GM19099 (cell line): Measurements from ENCODE around the gene GSE1.

Experiments
- POLR2A ChIP-seq: IDR thresholded peaks from 3 replicates; pipeline ENCODE4 v1.6.1; 2011; ENCODE audit warnings: low read depth; ENCODE audit not compliant: insufficient read length; ENCODE audit errors: extremely low read depth

The GSE1 gene

DNA sequence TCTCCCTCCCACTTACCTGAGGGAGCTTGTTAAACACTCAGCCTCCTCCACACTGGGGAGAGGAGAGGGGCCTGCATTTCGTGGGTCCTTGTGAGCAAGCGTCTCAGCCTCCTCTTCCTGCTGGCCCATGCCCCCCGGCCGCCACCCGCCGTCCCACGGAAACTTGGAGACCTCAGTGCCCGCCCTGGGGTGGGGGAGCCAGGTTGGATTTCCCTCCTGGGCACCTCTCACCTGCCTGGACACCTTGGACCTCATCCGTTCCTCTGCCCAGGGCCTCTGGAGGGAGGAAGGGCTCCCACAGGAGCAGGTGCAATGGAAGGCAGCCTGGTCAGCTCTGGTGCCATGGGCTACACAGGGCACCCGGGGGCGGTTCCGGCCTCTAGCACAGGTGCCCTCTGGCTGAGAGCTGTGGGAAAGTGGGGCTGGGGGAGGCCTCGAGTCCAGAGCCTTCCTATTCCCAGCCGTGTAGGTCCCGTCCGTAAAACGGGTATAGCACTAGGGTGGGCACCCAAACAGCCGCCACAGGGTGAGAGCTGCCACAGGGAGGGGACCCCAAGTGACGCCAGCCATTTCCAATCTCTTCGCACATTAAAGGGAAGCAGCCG is 11.0 kb downstream of the GSE1 start:
- no peak for TF ChIP-seq POLR2A

DNA sequence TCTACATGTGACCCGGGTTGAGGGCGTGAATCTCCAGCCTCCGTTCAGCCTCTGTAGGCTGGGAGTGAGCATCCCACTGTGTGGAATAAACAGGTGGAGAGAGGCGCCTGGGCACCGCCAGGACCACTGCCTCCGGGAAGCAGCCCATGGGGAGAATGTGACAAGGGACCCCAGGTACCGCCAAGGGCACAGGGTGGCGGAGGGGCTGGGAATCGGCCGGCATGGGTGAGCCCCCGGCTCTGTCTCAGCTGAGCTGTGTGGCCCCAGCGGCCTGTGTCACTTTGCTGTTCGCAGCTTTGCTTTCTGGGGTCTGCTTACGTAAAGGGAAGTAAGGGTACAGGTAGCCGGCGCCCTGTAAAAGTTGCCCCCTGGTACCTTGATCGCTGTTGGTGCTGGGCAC is 11.5 kb downstream of the GSE1 start:
- no peak for TF ChIP-seq POLR2A

- no peak for TF ChIP-seq POLR2A
These were observed 11.9 kb downstream of the GSE1 start for GRCh38 chr16:85625053-85625452.

- no peak for TF ChIP-seq POLR2A
These were observed 12.5 kb downstream of the GSE1 start for GRCh38 chr16:85625485-85626117.

DNA sequence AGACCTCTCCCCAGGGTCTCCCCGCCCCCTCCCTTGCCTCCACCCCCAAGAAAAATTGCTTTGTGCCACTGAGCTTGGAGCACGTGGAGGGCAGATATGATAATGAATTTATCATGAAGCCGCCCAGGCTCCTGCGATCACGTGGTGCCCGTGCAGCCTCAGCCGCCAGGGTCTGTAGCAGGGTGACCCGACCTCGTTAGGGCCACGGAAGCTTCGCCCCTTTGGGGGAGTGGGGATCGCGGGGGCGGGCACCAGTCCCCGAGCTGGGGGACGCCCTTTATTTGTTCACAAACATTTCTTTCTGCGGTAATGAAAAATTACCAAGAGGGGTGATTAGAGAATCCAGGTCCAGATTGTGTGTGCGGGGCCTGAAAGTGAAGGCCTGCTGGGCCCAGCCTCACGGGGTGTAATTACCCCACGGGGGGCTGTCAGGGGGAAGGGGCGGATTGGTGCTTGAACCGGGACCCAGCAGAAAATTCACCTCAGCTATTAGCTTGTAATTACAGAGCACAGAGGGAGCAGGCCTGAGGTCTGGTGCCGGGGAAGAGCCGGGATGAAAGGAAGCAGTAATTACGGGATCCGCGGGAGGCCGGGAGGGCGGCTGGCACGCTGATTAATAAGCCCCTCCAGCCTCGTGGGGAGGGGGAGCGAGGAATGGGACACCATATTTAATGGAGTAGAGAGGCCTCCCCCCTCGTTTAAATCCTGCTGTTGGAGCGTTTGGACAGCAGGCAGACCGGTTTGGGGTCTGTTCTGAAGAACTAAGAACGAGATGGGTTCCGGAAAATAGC is 13.3 kb downstream of the GSE1 start:
- no peak for TF ChIP-seq POLR2A

GRCh38 chr16:85627089-85627488 is 14.0 kb downstream of the GSE1 start:
- TF ChIP-seq POLR2A, result no peak

DNA sequence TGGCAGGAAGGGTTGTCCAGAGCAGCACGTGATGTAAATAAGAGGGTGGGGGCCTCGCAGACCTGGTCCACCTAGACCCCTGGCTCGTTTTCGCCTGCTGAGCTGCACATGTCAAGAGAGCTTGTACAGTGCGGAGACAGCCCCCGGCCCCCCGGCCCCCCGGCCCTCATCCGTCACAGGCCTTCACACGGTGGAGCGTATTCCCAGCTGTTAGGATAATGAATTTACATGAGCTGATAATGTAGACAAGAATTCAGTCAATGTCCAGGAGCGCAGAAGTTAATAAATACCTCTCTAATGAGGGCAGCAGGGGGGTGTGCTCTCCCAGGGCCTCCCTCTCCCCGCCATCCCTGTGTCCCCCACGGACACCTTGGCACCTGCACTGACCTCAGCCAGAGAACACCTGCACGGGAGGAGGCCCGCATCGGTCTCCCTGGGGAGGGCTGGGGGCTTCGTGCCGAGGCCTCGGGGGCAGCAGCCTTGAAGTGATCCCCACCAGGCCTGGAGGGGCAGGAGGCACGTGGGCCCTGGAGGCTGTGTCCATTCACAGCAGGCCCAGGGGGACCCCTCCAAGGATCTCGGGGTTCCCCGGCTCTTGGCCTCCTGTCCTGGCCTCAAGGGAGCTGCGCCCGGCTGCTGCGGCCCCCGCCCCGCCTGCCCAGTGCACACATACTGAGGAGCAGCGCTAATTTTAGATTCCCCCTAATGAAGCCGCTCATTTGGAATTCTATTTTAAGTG is 14.6 kb downstream of the GSE1 start:
- TF ChIP-seq POLR2A, result no peak

DNA sequence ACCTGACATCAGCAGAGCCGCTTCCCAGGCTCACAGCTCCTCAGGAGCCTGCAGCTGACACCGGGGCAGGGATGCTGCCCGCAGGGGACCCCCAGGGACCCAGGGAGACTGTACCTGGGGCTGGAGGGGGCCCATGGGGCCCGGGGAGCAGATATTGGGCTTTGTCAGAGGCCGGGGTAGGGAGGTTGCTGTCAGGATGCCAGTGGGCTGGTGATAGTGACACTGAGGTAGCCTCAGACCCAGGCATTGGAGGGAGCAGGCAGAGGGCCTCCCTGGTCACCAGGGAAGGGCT is 15.1 kb downstream of the GSE1 start:
- TF ChIP-seq POLR2A, result no peak

DNA sequence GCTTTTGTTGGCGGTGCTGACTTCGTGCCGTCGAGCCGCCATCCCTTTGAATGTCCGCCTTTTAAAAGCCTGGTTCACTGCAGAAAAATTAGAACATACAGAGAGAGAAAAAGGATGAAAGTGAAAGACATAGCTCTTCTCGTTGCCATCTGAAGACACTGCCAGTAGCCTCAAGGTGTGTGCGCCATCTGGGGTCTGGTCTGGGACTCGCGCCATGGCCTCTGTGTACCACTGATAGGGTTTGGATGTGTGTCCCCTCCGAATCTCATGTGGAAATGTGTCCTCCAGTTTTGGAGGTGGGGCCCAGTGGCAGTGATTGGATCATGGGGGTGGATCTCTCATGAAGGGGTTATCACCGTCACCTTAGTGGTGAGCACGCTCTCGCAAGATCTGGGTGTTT is 15.5 kb downstream of the GSE1 start:
- TF ChIP-seq POLR2A, result no peak

GRCh38 chr16:85629326-85629725 is 16.2 kb downstream of the GSE1 start:
- TF ChIP-seq POLR2A, result no peak

GRCh38 chr16:85629853-85630252 is 16.7 kb downstream of the GSE1 start:
- TF ChIP-seq POLR2A, result no peak

DNA sequence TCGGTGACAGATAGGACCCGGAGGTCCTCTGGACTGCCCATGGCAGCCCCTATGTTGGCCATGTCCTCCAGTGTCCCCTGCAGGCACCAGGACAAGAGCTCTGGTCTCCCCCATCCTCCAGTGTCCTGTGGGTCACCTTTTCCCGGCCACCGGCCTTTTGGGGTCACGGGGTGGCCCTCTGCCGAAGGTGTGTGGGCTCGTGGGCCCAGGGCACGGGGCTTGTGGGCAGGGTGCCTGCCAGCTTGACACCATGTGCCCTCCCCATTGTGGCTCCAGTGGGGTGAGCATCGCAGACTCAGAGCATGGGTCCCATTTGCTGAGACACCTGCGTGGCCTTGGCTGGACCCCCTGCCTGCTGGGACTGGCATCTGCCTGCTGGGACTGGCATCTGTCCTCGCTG is 18.1 kb downstream of the GSE1 start:
- no peak for TF ChIP-seq POLR2A

- TF ChIP-seq POLR2A, result no peak
These were observed 18.8 kb downstream of the GSE1 start for GRCh38 chr16:85631802-85632393.

GRCh38 chr16:85632709-85633437 is 19.8 kb downstream of the GSE1 start:
- TF ChIP-seq POLR2A, result no peak

GRCh38 chr16:85633438-85633743 is 20.3 kb downstream of the GSE1 start:
- TF ChIP-seq POLR2A, result no peak
